H9 (cell line): ENCODE data around the gene RPL27A. TPM values are rescaled to one million over a fixed set of nuclear protein-coding genes. Genes with fewer than 3 reads are reported as not detected.

Source experiments
- DNase-seq: peaks from one replicate; pipeline ENCODE4 v3.0.0-alpha.2; 2017
- H2AFZ ChIP-seq: one replicate; pipeline ENCODE4 v1.6.1; 2013; ENCODE audit warnings: mild to moderate bottlenecking, low read length, control low read depth, moderate library complexity
- H2AK5ac ChIP-seq: 2 replicates; pipeline ENCODE4 v1.6.1; 2013; ENCODE audit warnings: low read length, control low read depth, mixed read lengths; ENCODE audit not compliant: insufficient read length
- H2BK120ac ChIP-seq: one replicate; pipeline ENCODE4 v1.6.1; 2013; ENCODE audit warnings: low read depth, mild to moderate bottlenecking, low read length, control low read depth, inconsistent platforms; ENCODE audit not compliant: poor library complexity, severe bottlenecking
- H2BK12ac ChIP-seq: 2 replicates; pipeline ENCODE4 v1.6.1; 2013; ENCODE audit warnings: low read length, control low read depth, mixed read lengths, low read depth; ENCODE audit not compliant: insufficient read length
- H2BK15ac ChIP-seq: 2 replicates; pipeline ENCODE4 v1.6.1; 2013; ENCODE audit warnings: low read depth, low read length, control low read depth
- H2BK20ac ChIP-seq: one replicate; pipeline ENCODE4 v1.6.1; 2013; ENCODE audit warnings: low read depth, mild to moderate bottlenecking, low read length, control low read depth, inconsistent platforms; ENCODE audit not compliant: poor library complexity, severe bottlenecking
- H2BK5ac ChIP-seq: 2 replicates; pipeline ENCODE4 v1.6.1; 2013; ENCODE audit warnings: low read length, control low read depth, mixed read lengths; ENCODE audit not compliant: insufficient read length
- H3K14ac ChIP-seq: 2 replicates; pipeline ENCODE4 v1.6.1; 2013; ENCODE audit warnings: low read length, control low read depth; ENCODE audit not compliant: insufficient read depth
- H3K18ac ChIP-seq: 2 replicates; pipeline ENCODE4 v1.6.1; 2013; ENCODE audit warnings: low read depth, mild to moderate bottlenecking, mixed read lengths, low read length, control low read depth; ENCODE audit not compliant: insufficient read length
- H3K23ac ChIP-seq: 2 replicates; pipeline ENCODE4 v1.6.1; 2013; ENCODE audit warnings: low read length, control low read depth, mixed read lengths, low read depth; ENCODE audit not compliant: insufficient read length
- H3K23me2 ChIP-seq: 2 replicates; pipeline ENCODE4 v1.6.1; 2013; ENCODE audit warnings: low read depth, mild to moderate bottlenecking, mixed read lengths, low read length, control low read depth; ENCODE audit not compliant: insufficient read length, poor library complexity, severe bottlenecking
- H3K27ac ChIP-seq: 2 replicates; pipeline ENCODE4 v1.5.1; 2013; ENCODE audit warnings: low read length, control low read depth, mixed read lengths, low read depth; ENCODE audit not compliant: insufficient read length
- H3K27me3 ChIP-seq: 2 replicates; pipeline ENCODE4 v1.6.1; 2013; ENCODE audit warnings: low read length, control low read depth, inconsistent platforms; ENCODE audit not compliant: insufficient read depth
- H3K4ac ChIP-seq: 2 replicates; pipeline ENCODE4 v1.6.1; 2013; ENCODE audit warnings: low read depth, mild to moderate bottlenecking, control low read depth, inconsistent platforms, low read length, moderate library complexity
- H3K4me1 ChIP-seq: 2 replicates; pipeline ENCODE4 v1.6.1; 2013; ENCODE audit warnings: low read length, control low read depth, inconsistent platforms; ENCODE audit not compliant: insufficient read depth
- H3K4me2 ChIP-seq: 2 replicates; pipeline ENCODE4 v1.6.1; 2013; ENCODE audit warnings: low read length, control low read depth, mixed read lengths; ENCODE audit not compliant: insufficient read length, insufficient read depth
- H3K56ac ChIP-seq: 2 replicates; pipeline ENCODE4 v1.6.1; 2013; ENCODE audit warnings: low read depth, mild to moderate bottlenecking, mixed read lengths, low read length, control low read depth; ENCODE audit not compliant: insufficient read length
- H3K79me1 ChIP-seq: 2 replicates; pipeline ENCODE4 v1.6.1; 2013; ENCODE audit warnings: low read depth, mild to moderate bottlenecking, moderate library complexity, low read length, control low read depth, inconsistent platforms; ENCODE audit not compliant: insufficient read depth, poor library complexity, severe bottlenecking
- H3K79me2 ChIP-seq: 2 replicates; pipeline ENCODE4 v1.6.1; 2013; ENCODE audit warnings: low read length, control low read depth, inconsistent platforms; ENCODE audit not compliant: insufficient read depth
- H3K9ac ChIP-seq: 2 replicates; pipeline ENCODE4 v1.6.1; 2013; ENCODE audit warnings: low read length, control low read depth, mixed read lengths; ENCODE audit not compliant: insufficient read length; ENCODE audit errors: extremely low read depth
- H3K9me3 ChIP-seq: one replicate; pipeline ENCODE4 v1.6.1; 2013; ENCODE audit warnings: low read depth, low read length, inconsistent platforms; ENCODE audit not compliant: control insufficient read depth
- H3T11ph ChIP-seq: one replicate; pipeline ENCODE4 v1.6.1; 2013; ENCODE audit warnings: mild to moderate bottlenecking, low read length, control low read depth, inconsistent platforms
- H4K20me1 ChIP-seq: one replicate; pipeline ENCODE4 v1.6.1; 2013; ENCODE audit not compliant: control insufficient read depth, insufficient read length, insufficient read depth
- H4K5ac ChIP-seq: 2 replicates; pipeline ENCODE4 v1.6.1; 2013; ENCODE audit warnings: low read depth, mild to moderate bottlenecking, mixed read lengths, low read length, control low read depth; ENCODE audit not compliant: insufficient read length
- H4K8ac ChIP-seq: replicated peaks from 2 replicates; pipeline ENCODE4 v1.6.1; 2013; ENCODE audit warnings: low read length, control low read depth, mixed read lengths, low read depth; ENCODE audit not compliant: insufficient read length
- H4K91ac ChIP-seq: 2 replicates; pipeline ENCODE4 v1.6.1; 2013; ENCODE audit warnings: low read depth, mild to moderate bottlenecking, moderate library complexity, mixed read lengths, low read length, control low read depth; ENCODE audit not compliant: insufficient read length
- H3K27ac Mint-ChIP-seq, 3 experiments: 2 replicates in 2 of 3; 3 replicates in 1 of 3; pipeline ENCODE4 v1.8.0; 2020 to 2021; ENCODE audit warnings: mixed read lengths in 3 of 3, mild to moderate bottlenecking in 1 of 3, moderate library complexity in 1 of 3
- H3K27me3 Mint-ChIP-seq: 2 replicates; pipeline ENCODE4 v1.8.0; 2021; ENCODE audit warnings: low read depth, mild to moderate bottlenecking, moderate library complexity, mixed read lengths
- H3K36me3 Mint-ChIP-seq, 3 experiments: 2 replicates in 2 of 3; 3 replicates in 1 of 3; pipeline ENCODE4 v1.8.0; 2020 to 2021; ENCODE audit warnings: low read depth in 3 of 3, mixed read lengths in 3 of 3; ENCODE audit not compliant: insufficient read depth in 1 of 3
- H3K4me1 Mint-ChIP-seq, 2 experiments: 2 replicates each; pipeline ENCODE4 v1.8.0; 2020; ENCODE audit warnings: mixed read lengths in 2 of 2
- H3K4me3 Mint-ChIP-seq, 2 experiments: 2 replicates in 1 of 2; 3 replicates in 1 of 2; pipeline ENCODE4 v1.8.0; 2020 to 2021; ENCODE audit warnings: mild to moderate bottlenecking in 2 of 2, mixed read lengths in 2 of 2, moderate library complexity in 1 of 2
- H3K9me3 Mint-ChIP-seq, 2 experiments: 2 replicates in 1 of 2; 3 replicates in 1 of 2; pipeline ENCODE4 v1.8.0; 2020; ENCODE audit warnings: mild to moderate bottlenecking in 2 of 2, mixed read lengths in 2 of 2, moderate library complexity in 1 of 2
- CTCF ChIP-seq: fragments of 200-600 bp; sonication (generic); conservative IDR thresholded peaks from 3 replicates; pipeline ENCODE4 v1.8.0; 2021; ENCODE audit warnings: antibody characterized with exemption, mild to moderate bottlenecking
- WGBS: extraction: QIAGEN DNeasy Blood & Tissue Kit; methylation state at CpG from one replicate; pipeline ENCODE4 v1.1.7; 2013; ENCODE audit warnings: missing lambda C conversion rate, low lambda C conversion rate, mixed read lengths; ENCODE audit not compliant: insufficient read length; ENCODE audit errors: extremely low coverage; 5-methylcytosine and 5-hydroxymethylcytosine counted together
- total RNA-seq: library from RNA; stranded (reverse); gene quantifications from 2 replicates; pipeline ENCODE4 v1.2.1, GENCODE V29; 2021

RPL27A gene
- total RNA-seq, 1 experiment from 2014 or later, result 1,152 TPM

GRCh38 chr11:8691601-8692000 lies 9.0 kb downstream of the RPL27A start:
- H2BK15ac ChIP-seq, result no peak overlapping the region
- DNase-seq, result peak; percentile 17
- H4K91ac ChIP-seq, result no peak overlapping the region
- no peak overlapping the region for H2BK5ac ChIP-seq
- no peak overlapping the region for H3K4me2 ChIP-seq
- H3K79me1 ChIP-seq, result no peaks in the 10 kb centered on the region
- no peak overlapping the region for H3K27ac ChIP-seq
- H4K8ac ChIP-seq, result no peak overlapping the region
- TF ChIP-seq CTCF, result no peak
- H4K5ac ChIP-seq, result no peak overlapping the region
- no peak overlapping the region for H2BK12ac ChIP-seq
- H2BK20ac ChIP-seq, result no peak overlapping the region
- no peak overlapping the region for H3K14ac ChIP-seq
- peaks cover 4% of the 10 kb centered on the region for H3K23me2 ChIP-seq
- no peaks in the 10 kb centered on the region; a peak in 1 of 5 replicates for H3K9me3 Mint-ChIP-seq
- no peaks in the 10 kb centered on the region for H3K9me3 ChIP-seq
- no peak overlapping the region for H3K23ac ChIP-seq
- H3K27ac Mint-ChIP-seq, result peak overlapping the region; percentile 39 to 56 (median 49); a peak in 1 of 7 replicates
- H3K4me1 ChIP-seq, result peaks cover 3% of the 10 kb centered on the region; the same call in 1 of the 2 replicates
- no peak overlapping the region for H3K9ac ChIP-seq
- H3K27me3 Mint-ChIP-seq, result no peaks in the 10 kb centered on the region; the same call in 1 of the 2 replicates
- no peak overlapping the region for H3T11ph ChIP-seq
- H3K56ac ChIP-seq, result no peak overlapping the region
- H3K79me2 ChIP-seq, result no peaks in the 10 kb centered on the region; the same call in 1 of the 2 replicates
- H3K18ac ChIP-seq, result no peak overlapping the region
- no peak overlapping the region for H2AK5ac ChIP-seq
- no peak overlapping the region for H3K4ac ChIP-seq
- no peaks in the 10 kb centered on the region for H3K27me3 ChIP-seq
- H4K20me1 ChIP-seq, result no peaks in the 10 kb centered on the region
- no peak overlapping the region for H2BK120ac ChIP-seq
- no peak overlapping the region for H3K4me3 Mint-ChIP-seq
- no CpG with 5 or more reads among the region's 6 CpGs for WGBS
- H2AFZ ChIP-seq, result no peak overlapping the region
- peaks cover 30 to 42% of the 10 kb centered on the region in 2 experiments for H3K4me1 Mint-ChIP-seq
- peaks cover 37 to 87% (median 62%) of the 10 kb centered on the region in 3 experiments; a peak in 6 of 7 replicates for H3K36me3 Mint-ChIP-seq
